Measurements from ENCODE around the gene EPB41L4B.

- TF ChIP-seq CTCF (IDR thresholded peaks at IDR 0.05) (no peak), POLR2A (IDR thresholded peaks at IDR 0.05) (no peak)
Observed at GRCh38 chr9:109133533-109133932, 187.3 kb downstream of the EPB41L4B start.

Data from thyroid gland (tissue), 4 donors.